ENCODE measurements around the gene RIN3. TPM values are rescaled to one million over a fixed set of nuclear protein-coding genes. Genes with fewer than 3 reads are reported as not detected.

RIN3 gene, protein sequence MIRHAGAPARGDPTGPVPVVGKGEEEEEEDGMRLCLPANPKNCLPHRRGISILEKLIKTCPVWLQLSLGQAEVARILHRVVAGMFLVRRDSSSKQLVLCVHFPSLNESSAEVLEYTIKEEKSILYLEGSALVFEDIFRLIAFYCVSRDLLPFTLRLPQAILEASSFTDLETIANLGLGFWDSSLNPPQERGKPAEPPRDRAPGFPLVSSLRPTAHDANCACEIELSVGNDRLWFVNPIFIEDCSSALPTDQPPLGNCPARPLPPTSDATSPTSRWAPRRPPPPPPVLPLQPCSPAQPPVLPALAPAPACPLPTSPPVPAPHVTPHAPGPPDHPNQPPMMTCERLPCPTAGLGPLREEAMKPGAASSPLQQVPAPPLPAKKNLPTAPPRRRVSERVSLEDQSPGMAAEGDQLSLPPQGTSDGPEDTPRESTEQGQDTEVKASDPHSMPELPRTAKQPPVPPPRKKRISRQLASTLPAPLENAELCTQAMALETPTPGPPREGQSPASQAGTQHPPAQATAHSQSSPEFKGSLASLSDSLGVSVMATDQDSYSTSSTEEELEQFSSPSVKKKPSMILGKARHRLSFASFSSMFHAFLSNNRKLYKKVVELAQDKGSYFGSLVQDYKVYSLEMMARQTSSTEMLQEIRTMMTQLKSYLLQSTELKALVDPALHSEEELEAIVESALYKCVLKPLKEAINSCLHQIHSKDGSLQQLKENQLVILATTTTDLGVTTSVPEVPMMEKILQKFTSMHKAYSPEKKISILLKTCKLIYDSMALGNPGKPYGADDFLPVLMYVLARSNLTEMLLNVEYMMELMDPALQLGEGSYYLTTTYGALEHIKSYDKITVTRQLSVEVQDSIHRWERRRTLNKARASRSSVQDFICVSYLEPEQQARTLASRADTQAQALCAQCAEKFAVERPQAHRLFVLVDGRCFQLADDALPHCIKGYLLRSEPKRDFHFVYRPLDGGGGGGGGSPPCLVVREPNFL
- 0.96 and 3.2 TPM in 2 replicates for total RNA-seq

GRCh38 chr14:92513204-92513965 is at the start of gene RIN3:
Gene RIN3 (plus strand): TSS chr14:92513781. CDS start chr14:92513933, 152 bp downstream.

Other genes with a start within 250 kb of the RIN3 start
- not detected in 2 replicates for gene SLC24A4, start 190.6 kb upstream of the RIN3 start, total RNA-seq
- 28.3 and 40.5 TPM in 2 replicates for gene LGMN, start 234.8 kb downstream of the RIN3 start, total RNA-seq